Neural cell (in vitro differentiated cells): ENCODE results near the gene RXFP4.

Experiments
- EP300 ChIP-seq: fragments of 450-650 bp; conservative IDR thresholded peaks from 2 replicates; pipeline ENCODE4 v1.6.1; 2014; ENCODE audit warnings: antibody characterized with exemption, mild to moderate bottlenecking, moderate library complexity; ENCODE audit not compliant: poor library complexity, severe bottlenecking
- EZH2 ChIP-seq: fragments of 200-600, 300-800 bp; shearing (Covaris generic), sonication (generic); IDR thresholded peaks from 2 replicates; pipeline ENCODE4 v1.6.1; 2014; ENCODE audit warnings: antibody characterized with exemption, low read length, borderline replicate concordance, mild to moderate bottlenecking; ENCODE audit not compliant: insufficient read depth, poor library complexity, severe bottlenecking
- MXI1 ChIP-seq: fragments of 450-650 bp; conservative IDR thresholded peaks from 2 replicates; pipeline ENCODE4 v1.6.1; 2014; ENCODE audit warnings: antibody characterized with exemption, mild to moderate bottlenecking; ENCODE audit not compliant: poor library complexity, severe bottlenecking
- POLR2AphosphoS5 ChIP-seq: IDR thresholded peaks from 2 replicates; pipeline ENCODE4 v1.6.1; 2012
- RAD21 ChIP-seq: fragments of 450-650 bp; conservative IDR thresholded peaks from 2 replicates; pipeline ENCODE4 v1.6.1; 2014; ENCODE audit warnings: antibody characterized with exemption, mild to moderate bottlenecking, moderate library complexity
- SMC3 ChIP-seq: fragments of 450-650 bp; conservative IDR thresholded peaks from 2 replicates; pipeline ENCODE4 v1.6.1; 2014; ENCODE audit warnings: antibody characterized with exemption, mild to moderate bottlenecking, moderate library complexity; ENCODE audit not compliant: poor library complexity
- TAF1 ChIP-seq: IDR thresholded peaks from 2 replicates; pipeline ENCODE4 v1.6.1; 2012; ENCODE audit warnings: low read depth
- TF ChIP-seq, protein P1 (sequence below): fragments of 450-650 bp; IDR thresholded peaks from 2 replicates; pipeline ENCODE4 v1.5.1; 2014; ENCODE audit warnings: antibody characterized with exemption, mild to moderate bottlenecking, moderate library complexity; ENCODE audit not compliant: poor library complexity, severe bottlenecking
- TF ChIP-seq, protein P2 (sequence below): IDR thresholded peaks from 2 replicates; pipeline ENCODE4 v1.6.1; 2012; ENCODE audit warnings: borderline replicate concordance

DNA sequence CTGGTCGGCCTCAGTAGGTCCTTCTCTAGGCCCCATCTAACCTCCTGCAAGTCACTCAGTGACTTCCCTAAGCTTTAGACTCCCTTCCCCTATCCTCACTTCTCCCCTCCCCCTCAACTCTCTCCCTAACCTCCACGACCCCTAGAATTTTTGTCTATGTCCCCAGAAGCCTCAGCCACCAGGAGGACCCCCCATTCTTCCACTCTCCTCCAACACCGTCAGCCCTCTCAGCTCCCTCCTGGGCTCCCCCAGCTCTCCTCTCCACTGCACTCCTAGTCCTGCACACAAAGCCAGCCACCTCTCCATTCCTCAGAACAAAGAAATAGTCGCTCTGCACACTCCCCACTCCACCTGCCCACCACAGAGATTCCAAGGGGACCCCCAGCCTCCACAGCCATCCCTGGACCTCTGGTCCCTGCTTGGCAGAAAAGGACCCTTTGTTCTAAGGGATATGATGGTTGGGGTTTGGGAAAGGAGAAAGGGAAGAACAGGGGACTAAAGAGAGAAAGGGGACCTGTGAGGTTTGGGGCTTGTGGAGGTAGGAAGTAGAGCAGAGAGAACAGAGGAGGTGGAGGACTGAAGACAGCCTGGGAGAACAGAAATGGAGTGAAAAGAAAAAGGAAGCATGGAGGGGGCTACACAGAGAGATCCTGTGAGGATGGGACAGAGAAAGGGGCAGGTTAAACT, 34.1 kb downstream of the RXFP4 start:
- TF ChIP-seq, protein P1, sequence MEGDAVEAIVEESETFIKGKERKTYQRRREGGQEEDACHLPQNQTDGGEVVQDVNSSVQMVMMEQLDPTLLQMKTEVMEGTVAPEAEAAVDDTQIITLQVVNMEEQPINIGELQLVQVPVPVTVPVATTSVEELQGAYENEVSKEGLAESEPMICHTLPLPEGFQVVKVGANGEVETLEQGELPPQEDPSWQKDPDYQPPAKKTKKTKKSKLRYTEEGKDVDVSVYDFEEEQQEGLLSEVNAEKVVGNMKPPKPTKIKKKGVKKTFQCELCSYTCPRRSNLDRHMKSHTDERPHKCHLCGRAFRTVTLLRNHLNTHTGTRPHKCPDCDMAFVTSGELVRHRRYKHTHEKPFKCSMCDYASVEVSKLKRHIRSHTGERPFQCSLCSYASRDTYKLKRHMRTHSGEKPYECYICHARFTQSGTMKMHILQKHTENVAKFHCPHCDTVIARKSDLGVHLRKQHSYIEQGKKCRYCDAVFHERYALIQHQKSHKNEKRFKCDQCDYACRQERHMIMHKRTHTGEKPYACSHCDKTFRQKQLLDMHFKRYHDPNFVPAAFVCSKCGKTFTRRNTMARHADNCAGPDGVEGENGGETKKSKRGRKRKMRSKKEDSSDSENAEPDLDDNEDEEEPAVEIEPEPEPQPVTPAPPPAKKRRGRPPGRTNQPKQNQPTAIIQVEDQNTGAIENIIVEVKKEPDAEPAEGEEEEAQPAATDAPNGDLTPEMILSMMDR = no peak
- TF ChIP-seq EZH2 (no peak), RAD21 (no peak), POLR2AphosphoS5 (peak; percentile 74), TAF1 (no peak), SMC3 (no peak), MXI1 (no peak), EP300 (no peak)
- TF ChIP-seq, protein P2, sequence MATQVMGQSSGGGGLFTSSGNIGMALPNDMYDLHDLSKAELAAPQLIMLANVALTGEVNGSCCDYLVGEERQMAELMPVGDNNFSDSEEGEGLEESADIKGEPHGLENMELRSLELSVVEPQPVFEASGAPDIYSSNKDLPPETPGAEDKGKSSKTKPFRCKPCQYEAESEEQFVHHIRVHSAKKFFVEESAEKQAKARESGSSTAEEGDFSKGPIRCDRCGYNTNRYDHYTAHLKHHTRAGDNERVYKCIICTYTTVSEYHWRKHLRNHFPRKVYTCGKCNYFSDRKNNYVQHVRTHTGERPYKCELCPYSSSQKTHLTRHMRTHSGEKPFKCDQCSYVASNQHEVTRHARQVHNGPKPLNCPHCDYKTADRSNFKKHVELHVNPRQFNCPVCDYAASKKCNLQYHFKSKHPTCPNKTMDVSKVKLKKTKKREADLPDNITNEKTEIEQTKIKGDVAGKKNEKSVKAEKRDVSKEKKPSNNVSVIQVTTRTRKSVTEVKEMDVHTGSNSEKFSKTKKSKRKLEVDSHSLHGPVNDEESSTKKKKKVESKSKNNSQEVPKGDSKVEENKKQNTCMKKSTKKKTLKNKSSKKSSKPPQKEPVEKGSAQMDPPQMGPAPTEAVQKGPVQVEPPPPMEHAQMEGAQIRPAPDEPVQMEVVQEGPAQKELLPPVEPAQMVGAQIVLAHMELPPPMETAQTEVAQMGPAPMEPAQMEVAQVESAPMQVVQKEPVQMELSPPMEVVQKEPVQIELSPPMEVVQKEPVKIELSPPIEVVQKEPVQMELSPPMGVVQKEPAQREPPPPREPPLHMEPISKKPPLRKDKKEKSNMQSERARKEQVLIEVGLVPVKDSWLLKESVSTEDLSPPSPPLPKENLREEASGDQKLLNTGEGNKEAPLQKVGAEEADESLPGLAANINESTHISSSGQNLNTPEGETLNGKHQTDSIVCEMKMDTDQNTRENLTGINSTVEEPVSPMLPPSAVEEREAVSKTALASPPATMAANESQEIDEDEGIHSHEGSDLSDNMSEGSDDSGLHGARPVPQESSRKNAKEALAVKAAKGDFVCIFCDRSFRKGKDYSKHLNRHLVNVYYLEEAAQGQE = peak; percentile 42
